Measurements from ENCODE around the gene NHERF1.

Gene NHERF1

DNA sequence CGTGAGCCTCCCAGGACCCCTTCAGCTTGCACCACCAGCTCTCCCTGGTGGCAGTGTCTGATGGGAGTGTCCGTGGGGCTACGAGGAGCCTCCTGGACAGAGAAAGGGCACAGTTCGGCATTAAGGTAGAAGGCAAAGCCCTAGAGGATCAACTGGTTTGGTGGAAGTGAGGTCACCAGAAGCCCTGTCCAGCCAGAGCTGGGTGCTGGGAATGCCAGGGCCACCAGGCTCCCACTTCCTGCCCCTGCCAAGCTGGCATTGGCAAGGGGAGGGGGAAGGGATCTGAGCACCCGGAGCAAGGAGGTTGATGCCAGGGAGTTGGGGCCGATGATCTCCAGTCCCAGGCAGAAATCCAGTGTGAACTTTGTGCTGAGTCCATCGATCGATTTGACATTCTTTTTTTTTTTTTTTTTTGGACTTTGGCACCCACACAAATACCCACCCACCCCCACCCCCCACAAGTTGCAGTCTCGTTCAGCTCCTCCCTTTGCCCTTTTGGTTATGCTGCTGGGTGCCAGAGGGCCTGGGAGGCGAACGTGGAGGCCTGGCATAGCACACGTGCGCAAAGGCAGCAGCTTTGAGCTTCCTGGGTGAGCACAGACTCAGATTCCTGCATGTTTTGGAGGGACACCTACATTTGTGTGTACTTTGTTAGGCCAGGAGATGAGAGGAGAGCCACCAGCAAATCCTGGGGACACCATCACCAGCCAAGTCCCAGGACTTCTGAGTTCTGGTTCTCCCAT lies 2.1 kb downstream of the NHERF1 start:
- no peak for DNase-seq

DNA sequence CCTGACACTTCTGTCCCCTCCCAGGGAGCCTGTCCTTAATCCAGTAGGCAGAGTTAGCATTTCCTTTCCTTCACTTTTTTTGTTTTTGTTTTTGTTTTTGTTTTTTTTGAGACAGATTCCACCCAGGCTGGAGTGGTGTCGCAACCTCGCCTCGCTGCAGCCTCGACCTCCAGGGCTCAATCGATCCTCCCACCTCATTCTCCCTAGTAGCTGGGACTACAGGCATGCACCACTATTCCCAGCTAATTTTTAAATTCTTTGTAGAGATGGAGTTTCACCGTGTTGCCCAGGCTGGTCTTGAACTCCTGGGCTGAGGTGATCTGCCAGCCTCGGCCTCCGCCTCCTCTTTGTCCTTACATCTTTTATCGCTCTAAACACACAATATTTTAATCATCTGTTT lies 4.0 kb downstream of the NHERF1 start:
- no peak for DNase-seq

DNA sequence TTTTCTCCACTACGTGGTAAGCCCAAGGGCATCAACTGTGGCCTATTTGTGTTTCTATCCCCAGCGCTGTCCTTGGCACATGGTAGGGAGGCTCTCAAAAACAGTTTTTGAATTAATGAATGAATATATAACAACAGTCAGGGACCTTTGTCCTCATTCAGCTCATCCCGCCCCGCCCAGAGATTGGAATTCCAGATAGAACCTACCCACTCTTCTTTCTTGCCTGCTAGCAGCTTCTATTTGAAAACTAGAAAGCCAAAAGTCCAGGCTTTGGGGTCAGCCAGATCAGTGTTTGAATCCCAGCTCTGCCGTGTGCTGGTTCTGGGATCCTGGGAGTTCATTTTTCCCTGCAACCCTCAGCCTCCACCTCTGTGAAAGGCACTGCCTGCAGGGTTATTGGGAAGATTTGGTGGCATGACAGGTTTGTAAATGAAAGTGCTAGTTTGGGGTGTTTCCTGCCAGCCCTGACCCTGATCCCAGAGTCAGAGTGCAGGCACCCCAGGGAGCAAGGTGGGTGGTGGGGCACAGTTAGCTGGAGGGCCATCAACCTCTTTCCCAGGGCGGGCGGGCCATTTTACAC lies 4.5 kb downstream of the NHERF1 start:
- DNase-seq = no peak

DNA sequence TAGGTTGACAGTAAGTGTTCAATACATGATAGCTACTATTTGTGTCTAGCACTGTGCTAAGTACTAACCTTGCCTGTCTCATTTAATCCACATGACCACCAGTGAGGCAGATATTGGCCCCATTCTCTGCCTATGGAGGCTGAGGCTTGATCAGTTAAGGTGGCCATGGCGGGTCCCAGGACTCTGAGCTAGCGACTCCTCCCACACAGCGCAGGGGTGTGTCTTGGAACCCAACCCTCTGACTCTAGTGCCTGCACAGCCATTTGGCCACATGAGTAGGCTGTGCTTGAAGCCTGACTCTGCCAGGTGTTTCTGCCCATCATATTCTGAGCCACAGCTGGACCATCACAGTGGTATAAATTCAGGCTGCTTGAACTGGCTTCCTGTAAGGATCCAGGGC lies 6.4 kb downstream of the NHERF1 start:
- no peak for DNase-seq

DNA sequence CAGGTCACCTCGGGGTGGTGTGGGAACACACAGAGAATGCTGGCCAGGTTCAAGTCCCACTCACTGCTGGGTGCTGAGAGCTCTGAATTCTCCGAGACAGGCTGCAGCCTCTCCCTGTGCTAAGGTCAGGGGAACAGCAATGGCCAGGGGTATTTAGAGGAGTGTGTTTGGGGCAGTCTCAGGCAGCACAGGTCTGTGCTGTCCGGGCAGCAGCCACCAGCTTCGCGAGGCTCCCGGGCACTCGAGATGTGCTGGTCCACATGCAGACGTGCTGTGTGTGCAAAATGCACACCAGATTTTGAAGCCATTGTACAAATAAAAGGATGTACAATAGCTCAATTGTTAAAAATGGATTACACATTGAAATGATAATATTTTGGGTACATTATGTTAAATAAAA lies 7.1 kb downstream of the NHERF1 start:
- DNase-seq = no peak

DNA sequence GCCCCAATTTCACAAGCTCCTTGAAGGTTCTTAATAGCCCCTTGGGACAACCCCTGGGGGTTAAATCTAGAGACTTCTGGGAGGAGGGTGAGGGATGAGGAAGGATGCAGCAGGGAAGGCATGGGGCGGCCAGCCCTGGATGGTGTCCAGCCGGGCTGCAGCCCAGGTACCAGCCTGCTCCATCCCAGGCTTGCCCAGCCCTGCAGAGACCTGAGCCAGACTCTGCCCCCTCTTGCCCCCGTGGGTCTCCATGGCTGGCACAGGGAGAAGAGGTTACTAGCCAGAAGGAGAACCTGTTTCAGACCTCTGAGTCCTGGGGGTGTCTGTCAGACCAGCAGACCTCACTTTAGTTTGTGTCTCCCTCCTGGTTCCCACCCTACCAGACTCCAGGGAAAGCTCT lies 8.5 kb downstream of the NHERF1 start:
- DNase-seq = no peak

DNA sequence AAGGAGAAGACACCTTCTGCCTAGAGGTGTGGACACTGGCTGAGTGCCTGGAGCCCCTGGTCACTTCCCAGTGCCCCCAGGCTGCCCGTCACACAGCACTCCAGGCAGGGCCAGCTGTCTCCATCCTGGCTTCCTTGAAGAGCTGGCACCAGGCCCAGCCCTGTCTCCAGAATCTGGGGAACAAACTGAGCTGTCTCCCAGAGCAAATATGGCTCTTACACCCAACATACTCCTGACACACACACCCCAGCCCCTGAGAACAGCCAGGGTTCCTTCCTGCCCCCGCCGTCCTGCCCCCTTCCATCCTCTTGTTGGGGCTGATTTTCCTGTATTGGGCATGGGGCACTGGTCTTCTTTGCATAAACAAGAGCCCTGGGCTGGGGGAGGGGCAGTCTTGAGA lies 9.1 kb downstream of the NHERF1 start:
- no peak for DNase-seq

DNA sequence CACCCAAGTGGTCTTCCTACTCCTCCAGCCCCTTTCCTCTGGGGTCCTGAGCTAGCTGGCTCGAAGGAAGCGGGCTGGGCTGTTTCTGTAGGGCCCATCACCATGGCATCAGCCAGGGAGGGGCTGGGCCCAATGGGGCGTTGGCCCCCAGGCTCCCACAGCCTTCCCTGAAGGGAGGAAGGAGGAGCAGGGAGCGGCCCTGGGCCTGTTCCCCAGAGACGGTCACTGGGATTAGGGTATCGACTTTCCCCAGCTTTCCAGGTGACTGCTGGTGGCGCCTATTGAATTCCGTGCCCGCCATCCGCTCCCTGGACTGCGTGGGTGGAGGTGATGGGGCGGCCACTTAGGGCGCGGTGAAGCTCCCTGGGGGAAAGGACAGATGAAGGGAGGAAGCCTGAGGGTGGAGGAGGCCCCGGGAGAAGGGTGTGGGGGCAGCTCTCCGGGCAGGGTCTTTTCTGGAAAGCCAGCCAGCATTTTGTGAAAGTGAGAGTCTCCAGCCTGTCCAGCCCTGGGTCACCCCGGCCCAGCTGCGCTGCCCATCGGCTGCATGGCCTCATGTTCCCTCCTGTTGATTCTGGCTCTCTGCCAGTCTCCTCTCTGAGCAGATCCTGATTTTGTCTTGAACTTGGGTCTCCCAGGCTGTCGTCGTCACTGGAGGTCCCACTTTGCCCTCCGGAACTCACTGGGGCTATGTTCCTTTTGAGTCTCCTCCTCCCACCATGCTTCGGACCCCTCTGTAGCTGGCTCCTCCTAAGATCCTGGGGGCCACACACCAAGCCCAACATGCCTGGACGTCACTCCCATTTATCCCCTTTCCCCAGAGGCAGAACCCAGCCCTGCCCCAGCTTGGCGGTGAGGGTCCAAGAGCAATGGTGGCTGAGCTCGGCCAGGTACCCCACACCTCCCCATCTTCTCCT lies 9.8 kb downstream of the NHERF1 start:
- DNase-seq = no peak

DNA sequence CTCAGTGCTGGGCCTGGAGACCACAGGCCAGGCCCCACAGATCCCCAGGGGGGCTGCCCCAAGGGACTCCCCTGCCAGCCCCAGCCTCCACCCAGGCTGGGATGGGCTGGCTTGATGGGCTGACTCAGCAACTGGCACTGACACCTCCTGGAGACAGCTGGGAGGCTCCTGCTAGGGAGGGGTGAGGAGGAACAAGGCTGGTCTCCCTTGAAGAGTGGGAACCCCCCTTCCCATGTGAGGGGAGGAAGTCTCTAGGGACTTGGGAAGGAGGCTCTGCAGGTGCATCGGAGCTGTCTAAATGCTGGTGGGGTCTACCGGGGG lies 10.4 kb downstream of the NHERF1 start:
- DNase-seq = no peak

DNA sequence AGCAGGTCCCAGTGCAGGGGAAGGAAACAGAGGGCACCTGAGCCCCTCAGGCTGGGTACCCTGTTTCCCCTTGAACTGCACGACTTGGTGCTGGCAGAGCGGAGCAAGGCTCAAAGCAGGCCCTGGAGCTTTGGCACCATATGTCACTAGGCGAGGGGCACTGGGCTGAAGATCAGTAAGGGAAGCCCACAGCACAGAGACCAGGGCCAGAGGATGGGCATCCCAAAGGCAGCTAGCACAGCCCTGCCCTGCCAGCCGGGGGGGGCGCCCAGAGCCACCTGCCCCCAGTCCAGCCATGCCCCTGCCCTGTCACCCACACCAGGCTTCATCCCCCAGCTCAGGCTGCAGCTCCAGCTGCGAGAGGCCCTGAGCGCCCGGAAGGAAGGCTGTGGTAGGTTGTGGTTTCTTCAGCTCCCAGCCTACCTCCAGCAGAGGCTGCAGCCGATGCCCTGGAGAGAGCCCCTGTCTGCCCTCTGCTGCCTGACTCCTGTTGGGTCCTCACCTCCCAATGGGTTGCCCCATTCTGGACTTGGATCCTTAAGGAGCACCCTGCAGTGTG lies 10.9 kb downstream of the NHERF1 start:
- DNase-seq = peak; percentile 23

DNA sequence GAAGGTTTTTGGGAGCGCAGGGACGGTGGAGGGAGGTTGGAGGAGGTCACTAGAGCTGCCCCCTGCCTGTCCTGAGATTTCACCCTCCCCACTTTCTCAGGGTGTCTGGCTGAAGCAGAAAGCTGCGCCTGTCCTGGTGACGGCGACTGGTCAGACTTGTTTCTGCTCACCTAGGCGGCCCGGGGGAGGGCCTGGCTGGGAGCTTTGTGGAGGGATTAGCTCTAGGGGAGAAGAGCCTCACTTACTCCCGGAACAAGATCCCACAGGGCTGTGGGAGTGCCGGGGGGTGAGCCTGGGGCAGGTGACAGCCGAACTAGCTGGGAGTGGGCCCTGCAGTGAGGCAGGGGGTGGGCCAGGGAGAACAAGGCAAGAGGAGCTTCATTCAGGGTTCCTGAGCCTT lies 11.5 kb downstream of the NHERF1 start:
- no peak for DNase-seq

DNA sequence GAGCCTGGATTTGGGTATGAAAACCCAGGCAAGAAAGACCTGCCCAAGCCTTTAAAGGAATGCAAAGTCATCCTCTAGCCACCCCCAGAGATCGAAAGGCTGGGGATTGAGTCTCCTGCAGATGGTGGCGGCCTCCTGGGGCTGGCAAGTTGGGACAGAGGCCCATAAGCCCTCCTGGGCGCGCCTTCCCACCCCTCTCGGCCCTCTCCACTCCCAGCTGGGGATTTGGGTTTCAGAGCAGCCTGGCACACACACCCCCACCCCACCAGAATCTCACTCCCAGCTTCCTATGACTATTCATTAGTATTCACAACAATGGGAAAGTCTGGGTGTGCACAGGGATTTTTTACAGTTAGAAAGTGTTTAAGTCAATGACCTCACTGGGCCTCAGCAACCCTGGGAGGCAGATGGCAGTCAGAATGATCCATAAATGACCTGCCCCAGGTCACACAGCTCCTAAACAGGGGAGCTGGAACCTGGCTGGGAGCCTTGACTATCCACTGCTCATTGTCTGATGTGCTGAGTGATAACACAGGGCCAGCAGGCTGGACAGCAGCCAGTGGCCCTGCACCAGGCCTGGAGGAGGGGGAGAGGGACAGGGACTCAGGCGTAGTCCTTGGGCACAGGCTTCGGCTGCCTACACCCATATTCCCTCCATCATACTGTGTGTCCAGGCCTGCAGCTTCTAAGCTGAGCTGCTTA lies 12.1 kb downstream of the NHERF1 start:
- DNase-seq = no peak

DNA sequence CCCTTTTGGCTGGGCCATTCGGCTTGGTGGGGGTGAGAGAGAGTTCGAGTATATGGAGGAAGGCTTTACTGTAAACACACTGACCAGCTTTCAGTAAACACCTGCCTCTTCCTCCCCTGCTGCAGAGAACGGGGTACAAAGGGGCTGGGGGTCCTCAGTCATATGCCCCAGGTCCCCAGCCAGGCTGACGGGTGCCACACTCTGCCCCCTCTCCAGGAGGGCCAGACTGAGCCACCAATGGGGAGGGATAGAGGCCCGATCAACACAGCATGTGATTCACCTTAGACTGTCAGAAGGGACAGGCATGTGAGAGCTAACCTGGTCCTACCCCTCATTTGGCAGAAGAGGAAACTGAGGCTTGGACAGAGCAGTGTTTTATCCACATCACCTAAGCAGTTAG lies 13.0 kb downstream of the NHERF1 start:
- DNase-seq = no peak

DNA sequence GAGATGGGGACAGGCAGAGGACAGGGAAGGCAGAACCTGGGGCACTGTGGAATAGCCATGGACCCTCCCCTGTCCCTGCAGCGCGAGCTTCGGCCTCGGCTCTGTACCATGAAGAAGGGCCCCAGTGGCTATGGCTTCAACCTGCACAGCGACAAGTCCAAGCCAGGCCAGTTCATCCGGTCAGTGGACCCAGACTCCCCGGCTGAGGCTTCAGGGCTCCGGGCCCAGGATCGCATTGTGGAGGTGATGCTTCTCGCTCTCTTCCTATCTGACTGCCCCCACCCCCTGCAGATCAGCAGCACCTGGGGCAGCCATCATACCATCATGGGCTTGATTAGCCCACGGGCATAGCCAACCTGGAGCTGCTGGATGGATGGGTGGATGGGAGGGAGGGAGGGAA lies 13.5 kb downstream of the NHERF1 start:
- DNase-seq = no peak

DNA sequence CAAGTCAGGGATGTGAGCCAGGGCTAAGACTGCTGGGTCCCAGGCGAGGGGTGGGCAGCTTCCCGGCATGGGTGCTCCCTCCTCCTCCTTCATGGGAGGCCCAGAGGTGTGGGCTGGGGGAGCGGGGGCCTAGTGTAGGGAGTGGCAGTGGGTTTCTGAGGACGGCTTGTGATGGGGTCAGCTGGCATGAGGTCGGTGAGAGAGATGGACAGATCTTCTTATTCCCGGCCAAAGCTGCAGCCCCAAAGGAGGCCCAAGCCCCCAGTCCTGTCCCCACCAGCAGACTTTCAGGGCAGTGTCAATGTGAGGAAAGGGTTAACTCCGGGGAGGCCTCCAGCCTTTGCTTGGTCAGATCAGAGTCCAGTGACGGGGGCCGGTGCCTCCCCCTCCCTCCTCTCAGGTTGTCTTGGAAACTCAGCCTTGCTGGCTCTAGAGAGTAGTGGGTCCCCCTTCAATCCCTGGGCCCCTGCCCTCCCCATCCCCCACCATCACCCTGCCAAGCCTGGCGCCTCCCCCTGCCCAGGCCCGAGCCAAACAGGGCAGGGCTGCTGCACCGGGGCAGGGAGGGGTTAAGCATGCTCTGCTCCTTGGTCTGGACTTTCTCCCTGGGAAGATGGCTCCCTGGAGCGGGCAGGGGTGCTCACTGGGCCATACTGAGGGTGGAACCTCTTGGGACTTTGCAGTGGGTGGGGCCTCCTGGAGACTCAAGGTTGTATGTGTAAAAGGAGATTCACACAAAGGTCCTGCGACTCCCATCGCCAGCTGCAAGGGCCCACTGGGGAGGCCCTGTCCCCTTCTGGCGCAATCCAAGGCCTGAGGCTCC lies 15.3 kb downstream of the NHERF1 start:
- no peak for DNase-seq

DNA sequence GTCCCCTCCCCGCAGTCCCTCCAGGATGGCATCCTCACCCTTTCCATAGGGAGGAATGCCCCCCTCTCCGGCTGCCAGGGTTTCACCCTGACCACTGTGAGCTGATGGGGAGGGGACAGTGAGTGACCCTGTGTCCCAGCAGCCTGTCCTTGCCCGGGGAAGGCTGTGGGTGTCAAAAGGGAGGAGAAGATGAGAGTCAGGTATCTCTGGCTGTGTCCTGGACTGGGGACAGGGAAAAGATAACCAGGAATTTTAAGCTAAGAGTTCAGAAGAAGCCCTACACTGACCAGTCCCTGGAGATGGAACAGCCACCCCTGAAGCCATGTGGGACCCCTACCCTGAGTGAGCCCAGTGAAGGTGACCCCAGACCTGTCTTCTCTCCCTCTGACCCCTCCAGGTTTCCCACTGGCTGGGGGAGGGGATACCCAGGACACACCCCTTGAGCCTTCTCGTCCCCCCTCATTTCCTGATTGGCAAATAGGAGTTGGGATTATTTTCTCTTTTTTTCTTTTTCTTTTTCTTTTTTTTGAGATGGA lies 16.4 kb downstream of the NHERF1 start:
- DNase-seq = no peak

DNA sequence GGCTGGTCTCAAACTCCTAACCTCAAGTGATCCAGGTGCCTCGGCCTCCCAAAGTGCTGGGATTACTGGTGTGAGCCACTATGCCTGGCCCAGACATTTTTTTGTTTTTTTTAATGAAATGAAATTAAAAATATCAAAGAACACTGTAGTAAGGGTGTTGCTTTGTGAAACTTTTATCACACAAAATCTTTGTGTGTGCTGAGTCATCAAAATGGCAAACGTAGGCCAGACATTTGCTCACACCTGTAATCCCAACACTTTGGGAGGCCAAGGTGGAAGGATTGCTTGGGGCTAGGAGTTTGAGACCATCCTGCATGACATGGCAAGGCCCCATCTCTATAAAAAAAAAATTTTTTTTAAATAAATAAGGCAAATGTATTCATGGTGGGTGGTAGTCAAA lies 18.0 kb downstream of the NHERF1 start:
- no peak for DNase-seq

DNA sequence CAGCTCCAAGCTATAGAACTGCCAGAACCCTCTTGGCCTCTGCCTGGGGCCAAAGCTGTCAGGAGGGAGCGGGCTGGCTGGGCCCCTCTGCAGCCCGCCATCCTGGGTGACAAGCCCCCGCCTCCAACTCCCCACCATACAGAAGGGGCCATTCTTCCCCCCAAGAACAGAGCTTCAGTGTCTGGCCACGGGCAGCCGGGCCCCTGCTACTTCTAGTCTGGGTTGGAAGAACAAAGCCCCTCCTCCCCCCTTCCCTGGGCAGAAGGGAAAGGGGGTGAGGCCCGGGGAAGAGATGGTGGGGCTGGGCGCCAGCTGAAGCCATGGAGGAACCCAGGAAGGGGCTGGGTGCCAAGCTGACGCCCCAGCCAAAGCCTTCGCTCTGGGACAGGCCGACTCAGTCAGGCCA lies 18.7 kb downstream of the NHERF1 start:
- no peak for DNase-seq

DNA sequence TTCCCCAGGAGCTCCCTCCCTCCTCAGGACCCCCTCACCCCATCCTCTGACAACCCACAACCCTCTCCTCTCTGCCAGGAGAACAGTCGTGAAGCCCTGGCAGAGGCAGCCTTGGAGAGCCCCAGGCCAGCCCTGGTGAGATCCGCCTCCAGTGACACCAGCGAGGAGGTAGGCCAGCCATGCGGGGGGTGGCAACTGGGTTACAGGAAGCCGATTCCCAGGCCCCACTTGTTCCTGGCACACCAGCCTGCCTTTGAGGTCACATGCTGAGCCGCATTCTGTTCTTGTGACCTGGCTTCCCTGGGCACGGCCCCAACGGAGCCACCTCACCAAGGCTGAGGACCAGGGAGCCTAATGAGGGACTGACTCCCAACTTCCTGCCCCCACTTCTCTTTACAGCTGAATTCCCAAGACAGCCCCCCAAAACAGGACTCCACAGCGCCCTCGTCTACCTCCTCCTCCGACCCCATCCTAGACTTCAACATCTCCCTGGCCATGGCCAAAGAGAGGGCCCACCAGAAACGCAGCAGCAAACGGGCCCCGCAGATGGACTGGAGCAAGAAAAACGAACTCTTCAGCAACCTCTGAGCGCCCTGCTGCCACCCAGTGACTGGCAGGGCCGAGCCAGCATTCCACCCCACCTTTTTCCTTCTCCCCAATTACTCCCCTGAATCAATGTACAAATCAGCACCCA lies 19.8 kb downstream of the NHERF1 start:
- DNase-seq = no peak

DNA sequence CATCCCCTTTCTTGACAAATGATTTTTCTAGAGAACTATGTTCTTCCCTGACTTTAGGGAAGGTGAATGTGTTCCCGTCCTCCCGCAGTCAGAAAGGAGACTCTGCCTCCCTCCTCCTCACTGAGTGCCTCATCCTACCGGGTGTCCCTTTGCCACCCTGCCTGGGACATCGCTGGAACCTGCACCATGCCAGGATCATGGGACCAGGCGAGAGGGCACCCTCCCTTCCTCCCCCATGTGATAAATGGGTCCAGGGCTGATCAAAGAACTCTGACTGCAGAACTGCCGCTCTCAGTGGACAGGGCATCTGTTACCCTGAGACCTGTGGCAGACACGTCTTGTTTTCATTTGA lies 20.3 kb downstream of the NHERF1 start:
- DNase-seq = no peak

DNA sequence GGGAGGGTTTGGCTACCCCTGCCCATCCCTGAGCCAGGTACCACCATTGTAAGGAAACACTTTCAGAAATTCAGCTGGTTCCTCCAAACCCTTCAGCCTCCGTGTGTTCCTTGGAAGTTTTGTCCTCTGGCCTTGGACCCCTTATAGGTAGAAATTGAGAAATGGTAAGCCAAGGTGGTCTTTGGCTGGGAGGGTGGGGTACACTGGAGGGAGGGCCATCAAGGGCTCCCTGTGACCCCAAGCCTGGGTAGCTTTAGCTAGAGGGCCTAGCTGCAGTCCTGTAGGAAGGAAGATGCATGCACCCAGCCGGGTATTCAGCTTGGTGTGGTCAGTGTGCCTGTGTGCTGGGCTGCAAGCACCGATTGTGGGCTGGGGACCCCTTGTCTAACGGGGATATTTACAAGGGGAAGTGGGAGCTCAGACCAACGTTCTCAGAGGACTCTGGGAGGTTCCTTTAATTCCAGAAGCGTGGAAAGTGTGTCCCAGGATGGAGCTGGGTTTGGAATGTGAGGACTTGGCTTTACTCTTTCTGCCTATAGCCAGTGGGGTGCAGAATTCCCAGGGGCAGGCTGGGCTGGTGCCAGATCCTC lies 20.9 kb downstream of the NHERF1 start:
- DNase-seq = no peak
